Peyer's patch (tissue), 4 donors: ENCODE measurements around the gene CUL4B.

Source experiments
- CTCF ChIP-seq, 6 experiments: fragments of 450-650 bp in 4 of 6; fragments of 200-600 bp in 2 of 6; sonication (generic) in 1 of 6; IDR thresholded peaks; one replicate each; pipeline ENCODE4 v1.5.1; 2017 to 2019; ENCODE audit warnings: antibody characterized with exemption in 6 of 6, mild to moderate bottlenecking in 3 of 6, moderate library complexity in 1 of 6
- POLR2A ChIP-seq, 2 donors: fragments of 450-650 bp; IDR thresholded peaks; one replicate each; pipeline ENCODE4 v1.5.1; 2017; ENCODE audit warnings: antibody characterized with exemption in 2 of 2, mild to moderate bottlenecking in 2 of 2, moderate library complexity in 2 of 2

- TF ChIP-seq CTCF (IDR thresholded peaks at IDR 0.05) (no peak), POLR2A (IDR thresholded peaks at IDR 0.05) (no peak)
These were observed 56.2 kb downstream of the CUL4B start for GRCh38 chrX:120504569-120504968.
